ENCODE data around the gene ZBTB7A. TPM values are rescaled to one million over a fixed set of nuclear protein-coding genes. Genes with fewer than 3 reads are reported as not detected.

Gene ZBTB7A
- total RNA-seq, 2 donors from 2014 or later: 47.3 to 51.1 TPM

GRCh38 chr19:4028334-4029246 is 38.1 kb downstream of the ZBTB7A start:
- no peaks in the 10 kb centered on the region for H3K9me3 ChIP-seq (ENCODE audit: control insufficient read depth, low read length, poor library complexity, severe bottlenecking)
- Mint-ChIP-seq H3K27ac (no peak overlapping the region), H3K27me3 (no peaks in the 10 kb centered on the region), H3K4me1 (no peaks in the 10 kb centered on the region), H3K4me3 (no peak overlapping the region), H3K36me3 (ENCODE audit: low read depth) (no peaks in the 10 kb centered on the region)
- DNase-seq (no peak), ATAC-seq (no peak)

GRCh38 chr19:4027146-4027545 is 39.6 kb downstream of the ZBTB7A start:
- Mint-ChIP-seq H3K4me3 (no peak overlapping the region), H3K4me1 (no peaks in the 10 kb centered on the region), H3K27ac (peak overlapping the region; percentile 16), H3K27me3 (no peaks in the 10 kb centered on the region), H3K36me3 (ENCODE audit: low read depth) (no peaks in the 10 kb centered on the region)
- DNase-seq (no peak), ATAC-seq (no peak)
- no peaks in the 10 kb centered on the region for H3K9me3 ChIP-seq (ENCODE audit: control insufficient read depth, low read length, poor library complexity, severe bottlenecking)

- no peaks in the 10 kb centered on the region for H3K27me3 Mint-ChIP-seq
- peak overlapping the region; percentile 51 for H3K27ac Mint-ChIP-seq
- no peaks in the 10 kb centered on the region for H3K9me3 ChIP-seq (ENCODE audit: control insufficient read depth, low read length, poor library complexity, severe bottlenecking)
- no peak for DNase-seq
- no peak overlapping the region for H3K4me3 Mint-ChIP-seq
- H3K36me3 Mint-ChIP-seq (ENCODE audit: low read depth): no peaks in the 10 kb centered on the region
- ATAC-seq: no peak
- H3K4me1 Mint-ChIP-seq: peaks cover 2% of the 10 kb centered on the region
Measured at GRCh38 chr19:4025317-4025716, 41.4 kb downstream of the ZBTB7A start.

GRCh38 chr19:4023600-4024398 is 42.9 kb downstream of the ZBTB7A start:
- Mint-ChIP-seq H3K27ac (no peak overlapping the region), H3K4me3 (no peak overlapping the region), H3K36me3 (ENCODE audit: low read depth) (no peaks in the 10 kb centered on the region), H3K27me3 (no peaks in the 10 kb centered on the region), H3K4me1 (peaks cover 3% of the 10 kb centered on the region)
- DNase-seq: no peak
- no peaks in the 10 kb centered on the region for H3K9me3 ChIP-seq (ENCODE audit: control insufficient read depth, low read length, poor library complexity, severe bottlenecking)
- no peak for ATAC-seq

GRCh38 chr19:4019578-4019977 is 47.1 kb downstream of the ZBTB7A start:
- Mint-ChIP-seq H3K27me3 (no peaks in the 10 kb centered on the region), H3K27ac (peak overlapping the region; percentile 67), H3K36me3 (ENCODE audit: low read depth) (no peaks in the 10 kb centered on the region), H3K4me3 (no peak overlapping the region), H3K4me1 (peaks cover 14% of the 10 kb centered on the region)
- ATAC-seq (no peak), DNase-seq (no peak)
- H3K9me3 ChIP-seq (ENCODE audit: control insufficient read depth, low read length, poor library complexity, severe bottlenecking): no peaks in the 10 kb centered on the region

GRCh38 chr19:4018775-4019504 is 47.8 kb downstream of the ZBTB7A start:
- no peak overlapping the region for H3K4me3 Mint-ChIP-seq
- no peaks in the 10 kb centered on the region for H3K9me3 ChIP-seq (ENCODE audit: control insufficient read depth, low read length, poor library complexity, severe bottlenecking)
- peaks cover 14% of the 10 kb centered on the region for H3K4me1 Mint-ChIP-seq
- no peak for DNase-seq
- no peak for ATAC-seq
- H3K27ac Mint-ChIP-seq: no peak overlapping the region
- H3K36me3 Mint-ChIP-seq (ENCODE audit: low read depth): no peaks in the 10 kb centered on the region
- H3K27me3 Mint-ChIP-seq: no peaks in the 10 kb centered on the region

GRCh38 chr19:4018140-4018613 is 48.5 kb downstream of the ZBTB7A start:
- H3K27ac Mint-ChIP-seq: no peak overlapping the region
- H3K36me3 Mint-ChIP-seq (ENCODE audit: low read depth): no peaks in the 10 kb centered on the region
- peaks cover 15% of the 10 kb centered on the region for H3K4me1 Mint-ChIP-seq
- no peak overlapping the region for H3K4me3 Mint-ChIP-seq
- DNase-seq: no peak
- ATAC-seq: no peak
- H3K9me3 ChIP-seq (ENCODE audit: control insufficient read depth, low read length, poor library complexity, severe bottlenecking): no peaks in the 10 kb centered on the region
- H3K27me3 Mint-ChIP-seq: no peaks in the 10 kb centered on the region

- Mint-ChIP-seq H3K4me3 (no peak overlapping the region), H3K27me3 (no peaks in the 10 kb centered on the region), H3K27ac (no peak overlapping the region), H3K4me1 (peaks cover 20% of the 10 kb centered on the region), H3K36me3 (ENCODE audit: low read depth) (no peaks in the 10 kb centered on the region)
- no peak for DNase-seq
- H3K9me3 ChIP-seq (ENCODE audit: control insufficient read depth, low read length, poor library complexity, severe bottlenecking): no peaks in the 10 kb centered on the region
- no peak for ATAC-seq
Measured at GRCh38 chr19:4016903-4017638, 49.6 kb downstream of the ZBTB7A start.

GRCh38 chr19:4016486-4016885 is 50.2 kb downstream of the ZBTB7A start:
- DNase-seq: no peak
- no peak for ATAC-seq
- no peaks in the 10 kb centered on the region for H3K9me3 ChIP-seq (ENCODE audit: control insufficient read depth, low read length, poor library complexity, severe bottlenecking)
- no peak overlapping the region for H3K4me3 Mint-ChIP-seq
- H3K4me1 Mint-ChIP-seq: peaks cover 20% of the 10 kb centered on the region
- no peaks in the 10 kb centered on the region for H3K27me3 Mint-ChIP-seq
- no peaks in the 10 kb centered on the region for H3K36me3 Mint-ChIP-seq (ENCODE audit: low read depth)
- H3K27ac Mint-ChIP-seq: no peak overlapping the region

GRCh38 chr19:4015705-4016402 is 50.8 kb downstream of the ZBTB7A start:
- ATAC-seq: no peak
- no peaks in the 10 kb centered on the region for H3K9me3 ChIP-seq (ENCODE audit: control insufficient read depth, low read length, poor library complexity, severe bottlenecking)
- no peak overlapping the region for H3K4me3 Mint-ChIP-seq
- no peaks in the 10 kb centered on the region for H3K27me3 Mint-ChIP-seq
- no peak for DNase-seq
- no peaks in the 10 kb centered on the region for H3K36me3 Mint-ChIP-seq (ENCODE audit: low read depth)
- H3K4me1 Mint-ChIP-seq: peaks cover 24% of the 10 kb centered on the region
- H3K27ac Mint-ChIP-seq: no peak overlapping the region

GRCh38 chr19:4014541-4015491 is 51.9 kb downstream of the ZBTB7A start:
- Mint-ChIP-seq H3K27ac (no peak overlapping the region), H3K4me3 (no peak overlapping the region), H3K36me3 (ENCODE audit: low read depth) (no peaks in the 10 kb centered on the region), H3K4me1 (peaks cover 22% of the 10 kb centered on the region), H3K27me3 (no peaks in the 10 kb centered on the region)
- peak in 1 of 3 donors; percentile 29 for DNase-seq
- peak; percentile 61 for ATAC-seq
- no peaks in the 10 kb centered on the region for H3K9me3 ChIP-seq (ENCODE audit: control insufficient read depth, low read length, poor library complexity, severe bottlenecking)

Measured in T-helper 17 cell (primary cell).